Trophoblast cell (in vitro differentiated cells and primary cell): ENCODE measurements around the gene HIF3A.

ENCODE experiments used
- DNase-seq, 2 donors: peaks; one replicate each; pipeline ENCODE4 v3.0.0-alpha.2; 2016
- H2AFZ ChIP-seq: 2 replicates; pipeline ENCODE4 v1.6.1; 2013; ENCODE audit warnings: low read length, moderate library complexity, mild to moderate bottlenecking; ENCODE audit not compliant: insufficient read depth, poor library complexity
- H2AK5ac ChIP-seq: 2 replicates; pipeline ENCODE4 v1.6.1; 2013; ENCODE audit warnings: mild to moderate bottlenecking, low read length
- H2BK120ac ChIP-seq: 2 replicates; pipeline ENCODE4 v1.6.1; 2013; ENCODE audit warnings: low read length, mild to moderate bottlenecking, moderate library complexity; ENCODE audit not compliant: insufficient read depth, poor library complexity
- H2BK12ac ChIP-seq: 2 replicates; pipeline ENCODE4 v1.6.1; 2013; ENCODE audit warnings: mild to moderate bottlenecking, low read length, moderate library complexity
- H2BK5ac ChIP-seq: 2 replicates; pipeline ENCODE4 v1.6.1; 2013; ENCODE audit warnings: low read length, low read depth, moderate library complexity, mild to moderate bottlenecking; ENCODE audit not compliant: poor library complexity
- H3K14ac ChIP-seq: 2 replicates; pipeline ENCODE4 v1.6.1; 2013; ENCODE audit warnings: mild to moderate bottlenecking, low read length
- H3K18ac ChIP-seq: 2 replicates; pipeline ENCODE4 v1.6.1; 2013; ENCODE audit warnings: mild to moderate bottlenecking, low read length
- H3K23ac ChIP-seq: 2 replicates; pipeline ENCODE4 v1.6.1; 2013; ENCODE audit warnings: low read length
- H3K27ac ChIP-seq: 2 replicates; pipeline ENCODE4 v1.5.1; 2013; ENCODE audit warnings: low read depth, mild to moderate bottlenecking, inconsistent platforms, low read length, moderate library complexity
- H3K27me3 ChIP-seq: 2 replicates; pipeline ENCODE4 v1.6.1; 2013; ENCODE audit warnings: inconsistent platforms, mild to moderate bottlenecking, low read length, moderate library complexity; ENCODE audit not compliant: insufficient read depth
- H3K36me3 ChIP-seq, 2 experiments: 1 replicate in 1 of 2; 2 replicates in 1 of 2; pipeline ENCODE4 v1.6.1; 2013; ENCODE audit warnings: low read length in 2 of 2, mild to moderate bottlenecking in 2 of 2, moderate library complexity in 1 of 2; ENCODE audit not compliant: insufficient read depth in 2 of 2, control insufficient read depth in 1 of 2
- H3K4ac ChIP-seq: 2 replicates; pipeline ENCODE4 v1.6.1; 2013; ENCODE audit warnings: low read depth, mild to moderate bottlenecking, low read length, moderate library complexity
- H3K4me1 ChIP-seq, 2 experiments: 1 replicate in 1 of 2; 2 replicates in 1 of 2; pipeline ENCODE4 v1.6.1; 2013; ENCODE audit warnings: low read length in 2 of 2, mild to moderate bottlenecking in 2 of 2, moderate library complexity in 1 of 2; ENCODE audit not compliant: insufficient read depth in 2 of 2, control insufficient read depth in 1 of 2
- H3K4me2 ChIP-seq: 2 replicates; pipeline ENCODE4 v1.6.1; 2013; ENCODE audit warnings: inconsistent platforms, mild to moderate bottlenecking, low read length, moderate library complexity
- H3K4me3 ChIP-seq: 2 replicates; pipeline ENCODE4 v1.5.1; 2013; ENCODE audit warnings: mild to moderate bottlenecking, low read depth, low read length, inconsistent platforms
- H3K79me1 ChIP-seq: one replicate; pipeline ENCODE4 v1.6.1; 2013; ENCODE audit warnings: low read length
- H3K79me2 ChIP-seq: 2 replicates; pipeline ENCODE4 v1.6.1; 2013; ENCODE audit warnings: low read length, mild to moderate bottlenecking; ENCODE audit not compliant: control insufficient read depth, insufficient read depth, poor library complexity
- H3K9ac ChIP-seq: 2 replicates; pipeline ENCODE4 v1.6.1; 2013; ENCODE audit warnings: mild to moderate bottlenecking, low read length
- H3K9me3 ChIP-seq: 2 replicates; pipeline ENCODE4 v1.6.1; 2013; ENCODE audit warnings: low read depth, mild to moderate bottlenecking, control low read depth, inconsistent platforms, low read length; ENCODE audit not compliant: insufficient read depth
- H4K12ac ChIP-seq: 2 replicates; pipeline ENCODE4 v1.6.1; 2013; ENCODE audit warnings: low read depth, mild to moderate bottlenecking, low read length, moderate library complexity
- H4K8ac ChIP-seq: 2 replicates; pipeline ENCODE4 v1.6.1; 2013; ENCODE audit warnings: low read depth, mild to moderate bottlenecking, low read length, moderate library complexity
- H4K91ac ChIP-seq: one replicate; pipeline ENCODE4 v1.6.1; 2013; ENCODE audit warnings: low read depth, mild to moderate bottlenecking, low read length, moderate library complexity
- WGBS: extraction: QIAGEN DNeasy Blood & Tissue Kit; methylation state at CpG from one replicate; pipeline ENCODE4 v1.1.7; 2013; ENCODE audit warnings: missing lambda C conversion rate; ENCODE audit not compliant: insufficient read length, insufficient coverage; ENCODE audit errors: extremely low coverage; 5-methylcytosine and 5-hydroxymethylcytosine counted together

Gene HIF3A

GRCh38 chr19:46294494-46294893, 2.3 kb upstream of the HIF3A start:
- no peak overlapping the region for H4K91ac ChIP-seq
- H3K23ac ChIP-seq = no peak overlapping the region
- H4K8ac ChIP-seq = no peak overlapping the region
- peaks cover 2% of the 10 kb centered on the region for H3K79me2 ChIP-seq
- H3K4me3 ChIP-seq = no peak overlapping the region
- no peaks in the 10 kb centered on the region for H3K36me3 ChIP-seq
- no peak overlapping the region for H4K12ac ChIP-seq
- H3K27me3 ChIP-seq = no peaks in the 10 kb centered on the region
- no peak overlapping the region for H3K4me2 ChIP-seq
- no peak overlapping the region for H3K14ac ChIP-seq
- peaks cover 6% of the 10 kb centered on the region for H3K9me3 ChIP-seq
- H3K18ac ChIP-seq = no peak overlapping the region
- no peak for DNase-seq
- WGBS = no CpG with 5 or more reads among the region's 6 CpGs
- H2BK120ac ChIP-seq = no peak overlapping the region
- no peak overlapping the region for H3K27ac ChIP-seq
- H3K9ac ChIP-seq = no peak overlapping the region
- H3K79me1 ChIP-seq = peaks cover 2% of the 10 kb centered on the region
- no peak overlapping the region for H2AK5ac ChIP-seq
- peaks cover 0 to 4% of the 10 kb centered on the region in 2 experiments for H3K4me1 ChIP-seq
- no peak overlapping the region for H2BK12ac ChIP-seq
- H2BK5ac ChIP-seq = no peak overlapping the region
- no peak overlapping the region for H2AFZ ChIP-seq
- H3K4ac ChIP-seq = no peak overlapping the region

- peaks cover 2% of the 10 kb centered on the region for H3K79me1 ChIP-seq
- no CpG with 5 or more reads among the region's 5 CpGs for WGBS
Measured at GRCh38 chr19:46295401-46296201, 1.2 kb upstream of the HIF3A start.

GRCh38 chr19:46296202-46296480, 701 bp upstream of the HIF3A start:
- Histone ChIP-seq H3K79me1 (peaks cover 5% of the 10 kb centered on the region), H3K36me3 (no peaks in the 10 kb centered on the region), H3K27me3 (no peaks in the 10 kb centered on the region), H4K91ac (no peak overlapping the region), H3K79me2 (peaks cover 2% of the 10 kb centered on the region), H2BK12ac (no peak overlapping the region), H3K27ac (no peak overlapping the region), H4K8ac (no peak overlapping the region), H2AFZ (no peak overlapping the region), H3K4me1 (peaks cover 3 to 5% of the 10 kb centered on the region in 2 experiments), H3K18ac (no peak overlapping the region), H2BK120ac (no peak overlapping the region), H3K23ac (no peak overlapping the region), H4K12ac (no peak overlapping the region), H3K9me3 (no peaks in the 10 kb centered on the region), H3K14ac (no peak overlapping the region), H3K4me3 (no peak overlapping the region), H2AK5ac (no peak overlapping the region), H3K4me2 (no peak overlapping the region), H2BK5ac (no peak overlapping the region), H3K4ac (no peak overlapping the region), H3K9ac (no peak overlapping the region)
- DNase-seq = no peak
- WGBS = no CpG with 5 or more reads among the region's 3 CpGs

More at GRCh38 chr19:46295401-46296201, 1.2 kb upstream of the HIF3A start:
- Histone ChIP-seq H3K23ac (no peak overlapping the region), H4K12ac (no peak overlapping the region), H3K9me3 (no peaks in the 10 kb centered on the region), H3K4me1 (peaks cover 2 to 3% of the 10 kb centered on the region in 2 experiments), H3K27ac (no peak overlapping the region), H2AK5ac (no peak overlapping the region), H2BK12ac (no peak overlapping the region), H3K27me3 (no peaks in the 10 kb centered on the region), H3K14ac (no peak overlapping the region), H3K4ac (no peak overlapping the region), H2BK120ac (no peak overlapping the region), H4K8ac (no peak overlapping the region), H3K79me2 (peaks cover 2% of the 10 kb centered on the region), H3K9ac (no peak overlapping the region), H3K4me2 (no peak overlapping the region), H3K18ac (no peak overlapping the region), H3K4me3 (no peak overlapping the region), H2AFZ (no peak overlapping the region), H3K36me3 (no peaks in the 10 kb centered on the region), H4K91ac (no peak overlapping the region), H2BK5ac (no peak overlapping the region)
- DNase-seq = no peak

GRCh38 chr19:46297700-46298478, 1.0 kb downstream of the HIF3A start:
- H3K4me2 ChIP-seq = peak overlapping the region; percentile 96
- no peak overlapping the region for H2AK5ac ChIP-seq
- H3K27me3 ChIP-seq = no peaks in the 10 kb centered on the region
- no peak overlapping the region for H2BK12ac ChIP-seq
- no peak overlapping the region for H4K12ac ChIP-seq
- no peak overlapping the region for H3K27ac ChIP-seq
- H3K4me3 ChIP-seq = no peak overlapping the region
- H3K4me1 ChIP-seq = peaks cover 3 to 7% of the 10 kb centered on the region in 2 experiments
- no peak overlapping the region for H2BK5ac ChIP-seq
- H2BK120ac ChIP-seq = no peak overlapping the region
- no peak overlapping the region for H3K18ac ChIP-seq
- H4K8ac ChIP-seq = no peak overlapping the region
- peaks cover 2% of the 10 kb centered on the region for H3K79me2 ChIP-seq
- no peak overlapping the region for H3K14ac ChIP-seq
- peaks cover 6% of the 10 kb centered on the region for H3K79me1 ChIP-seq
- H3K4ac ChIP-seq = no peak overlapping the region
- no peak for DNase-seq
- no peaks in the 10 kb centered on the region for H3K36me3 ChIP-seq
- no peak overlapping the region for H3K9ac ChIP-seq
- no CpG with 5 or more reads among the region's 19 CpGs for WGBS
- H4K91ac ChIP-seq = no peak overlapping the region
- H3K23ac ChIP-seq = no peak overlapping the region
- peak overlapping the region; percentile 50 for H2AFZ ChIP-seq
- no peaks in the 10 kb centered on the region for H3K9me3 ChIP-seq
